H9 (cell line): ENCODE measurements around the gene PODXL2. TPM values are rescaled to one million over a fixed set of nuclear protein-coding genes. Genes with fewer than 3 reads are reported as not detected.

ENCODE experiments used
- DNase-seq: peaks from one replicate; pipeline ENCODE4 v3.0.0-alpha.2; 2017
- H2AFZ ChIP-seq: one replicate; pipeline ENCODE4 v1.6.1; 2013; ENCODE audit warnings: mild to moderate bottlenecking, low read length, control low read depth, moderate library complexity
- H2AK5ac ChIP-seq: 2 replicates; pipeline ENCODE4 v1.6.1; 2013; ENCODE audit warnings: low read length, control low read depth, mixed read lengths; ENCODE audit not compliant: insufficient read length
- H2BK120ac ChIP-seq: one replicate; pipeline ENCODE4 v1.6.1; 2013; ENCODE audit warnings: low read depth, mild to moderate bottlenecking, low read length, control low read depth, inconsistent platforms; ENCODE audit not compliant: poor library complexity, severe bottlenecking
- H2BK12ac ChIP-seq: 2 replicates; pipeline ENCODE4 v1.6.1; 2013; ENCODE audit warnings: low read length, control low read depth, mixed read lengths, low read depth; ENCODE audit not compliant: insufficient read length
- H2BK15ac ChIP-seq: 2 replicates; pipeline ENCODE4 v1.6.1; 2013; ENCODE audit warnings: low read depth, low read length, control low read depth
- H2BK20ac ChIP-seq: one replicate; pipeline ENCODE4 v1.6.1; 2013; ENCODE audit warnings: low read depth, mild to moderate bottlenecking, low read length, control low read depth, inconsistent platforms; ENCODE audit not compliant: poor library complexity, severe bottlenecking
- H2BK5ac ChIP-seq: 2 replicates; pipeline ENCODE4 v1.6.1; 2013; ENCODE audit warnings: low read length, control low read depth, mixed read lengths; ENCODE audit not compliant: insufficient read length
- H3K14ac ChIP-seq: 2 replicates; pipeline ENCODE4 v1.6.1; 2013; ENCODE audit warnings: low read length, control low read depth; ENCODE audit not compliant: insufficient read depth
- H3K18ac ChIP-seq: 2 replicates; pipeline ENCODE4 v1.6.1; 2013; ENCODE audit warnings: low read depth, mild to moderate bottlenecking, mixed read lengths, low read length, control low read depth; ENCODE audit not compliant: insufficient read length
- H3K23ac ChIP-seq: 2 replicates; pipeline ENCODE4 v1.6.1; 2013; ENCODE audit warnings: low read length, control low read depth, mixed read lengths, low read depth; ENCODE audit not compliant: insufficient read length
- H3K23me2 ChIP-seq: 2 replicates; pipeline ENCODE4 v1.6.1; 2013; ENCODE audit warnings: low read depth, mild to moderate bottlenecking, mixed read lengths, low read length, control low read depth; ENCODE audit not compliant: insufficient read length, poor library complexity, severe bottlenecking
- H3K27ac ChIP-seq: 2 replicates; pipeline ENCODE4 v1.5.1; 2013; ENCODE audit warnings: low read length, control low read depth, mixed read lengths, low read depth; ENCODE audit not compliant: insufficient read length
- H3K27me3 ChIP-seq: 2 replicates; pipeline ENCODE4 v1.6.1; 2013; ENCODE audit warnings: low read length, control low read depth, inconsistent platforms; ENCODE audit not compliant: insufficient read depth
- H3K4ac ChIP-seq: 2 replicates; pipeline ENCODE4 v1.6.1; 2013; ENCODE audit warnings: low read depth, mild to moderate bottlenecking, control low read depth, inconsistent platforms, low read length, moderate library complexity
- H3K4me1 ChIP-seq: 2 replicates; pipeline ENCODE4 v1.6.1; 2013; ENCODE audit warnings: low read length, control low read depth, inconsistent platforms; ENCODE audit not compliant: insufficient read depth
- H3K4me2 ChIP-seq: 2 replicates; pipeline ENCODE4 v1.6.1; 2013; ENCODE audit warnings: low read length, control low read depth, mixed read lengths; ENCODE audit not compliant: insufficient read length, insufficient read depth
- H3K56ac ChIP-seq: 2 replicates; pipeline ENCODE4 v1.6.1; 2013; ENCODE audit warnings: low read depth, mild to moderate bottlenecking, mixed read lengths, low read length, control low read depth; ENCODE audit not compliant: insufficient read length
- H3K79me1 ChIP-seq: 2 replicates; pipeline ENCODE4 v1.6.1; 2013; ENCODE audit warnings: low read depth, mild to moderate bottlenecking, moderate library complexity, low read length, control low read depth, inconsistent platforms; ENCODE audit not compliant: insufficient read depth, poor library complexity, severe bottlenecking
- H3K79me2 ChIP-seq: 2 replicates; pipeline ENCODE4 v1.6.1; 2013; ENCODE audit warnings: low read length, control low read depth, inconsistent platforms; ENCODE audit not compliant: insufficient read depth
- H3K9ac ChIP-seq: 2 replicates; pipeline ENCODE4 v1.6.1; 2013; ENCODE audit warnings: low read length, control low read depth, mixed read lengths; ENCODE audit not compliant: insufficient read length; ENCODE audit errors: extremely low read depth
- H3K9me3 ChIP-seq: one replicate; pipeline ENCODE4 v1.6.1; 2013; ENCODE audit warnings: low read depth, low read length, inconsistent platforms; ENCODE audit not compliant: control insufficient read depth
- H3T11ph ChIP-seq: one replicate; pipeline ENCODE4 v1.6.1; 2013; ENCODE audit warnings: mild to moderate bottlenecking, low read length, control low read depth, inconsistent platforms
- H4K20me1 ChIP-seq: one replicate; pipeline ENCODE4 v1.6.1; 2013; ENCODE audit not compliant: control insufficient read depth, insufficient read length, insufficient read depth
- H4K5ac ChIP-seq: 2 replicates; pipeline ENCODE4 v1.6.1; 2013; ENCODE audit warnings: low read depth, mild to moderate bottlenecking, mixed read lengths, low read length, control low read depth; ENCODE audit not compliant: insufficient read length
- H4K8ac ChIP-seq: replicated peaks from 2 replicates; pipeline ENCODE4 v1.6.1; 2013; ENCODE audit warnings: low read length, control low read depth, mixed read lengths, low read depth; ENCODE audit not compliant: insufficient read length
- H4K91ac ChIP-seq: 2 replicates; pipeline ENCODE4 v1.6.1; 2013; ENCODE audit warnings: low read depth, mild to moderate bottlenecking, moderate library complexity, mixed read lengths, low read length, control low read depth; ENCODE audit not compliant: insufficient read length
- H3K27ac Mint-ChIP-seq, 3 experiments: 2 replicates in 2 of 3; 3 replicates in 1 of 3; pipeline ENCODE4 v1.8.0; 2020 to 2021; ENCODE audit warnings: mixed read lengths in 3 of 3, mild to moderate bottlenecking in 1 of 3, moderate library complexity in 1 of 3
- H3K27me3 Mint-ChIP-seq: 2 replicates; pipeline ENCODE4 v1.8.0; 2021; ENCODE audit warnings: low read depth, mild to moderate bottlenecking, moderate library complexity, mixed read lengths
- H3K36me3 Mint-ChIP-seq, 3 experiments: 2 replicates in 2 of 3; 3 replicates in 1 of 3; pipeline ENCODE4 v1.8.0; 2020 to 2021; ENCODE audit warnings: low read depth in 3 of 3, mixed read lengths in 3 of 3; ENCODE audit not compliant: insufficient read depth in 1 of 3
- H3K4me1 Mint-ChIP-seq, 2 experiments: 2 replicates each; pipeline ENCODE4 v1.8.0; 2020; ENCODE audit warnings: mixed read lengths in 2 of 2
- H3K4me3 Mint-ChIP-seq, 2 experiments: 2 replicates in 1 of 2; 3 replicates in 1 of 2; pipeline ENCODE4 v1.8.0; 2020 to 2021; ENCODE audit warnings: mild to moderate bottlenecking in 2 of 2, mixed read lengths in 2 of 2, moderate library complexity in 1 of 2
- H3K9me3 Mint-ChIP-seq, 2 experiments: 2 replicates in 1 of 2; 3 replicates in 1 of 2; pipeline ENCODE4 v1.8.0; 2020; ENCODE audit warnings: mild to moderate bottlenecking in 2 of 2, mixed read lengths in 2 of 2, moderate library complexity in 1 of 2
- WGBS: extraction: QIAGEN DNeasy Blood & Tissue Kit; methylation state at CpG from one replicate; pipeline ENCODE4 v1.1.7; 2013; ENCODE audit warnings: missing lambda C conversion rate, low lambda C conversion rate, mixed read lengths; ENCODE audit not compliant: insufficient read length; ENCODE audit errors: extremely low coverage; 5-methylcytosine and 5-hydroxymethylcytosine counted together
- total RNA-seq: library from RNA; stranded (reverse); gene quantifications from 2 replicates; pipeline ENCODE4 v1.2.1, GENCODE V29; 2021
- TF ChIP-seq, protein P1 (sequence below): fragments of 200-600 bp; sonication (generic); conservative IDR thresholded peaks from 3 replicates; pipeline ENCODE4 v1.8.0; 2021; ENCODE audit warnings: antibody characterized with exemption, mild to moderate bottlenecking

Gene PODXL2
- total RNA-seq, 1 experiment from 2014 or later: 24.6 TPM

GRCh38 chr3:127685708-127686511 lies 56.9 kb downstream of the PODXL2 start:
- 100% methylated on average over 3 of the region's 4 CpGs for WGBS
- Histone ChIP-seq H3K14ac (no peak overlapping the region), H3K4me1 (no peaks in the 10 kb centered on the region; the same call in 1 of the 2 replicates), H3K18ac (no peak overlapping the region), H4K91ac (no peak overlapping the region), H2BK20ac (no peak overlapping the region), H4K8ac (no peak overlapping the region), H3K4ac (no peak overlapping the region), H2BK12ac (no peak overlapping the region), H3K9ac (no peak overlapping the region), H3K79me1 (no peaks in the 10 kb centered on the region), H3K9me3 (no peaks in the 10 kb centered on the region), H2AFZ (no peak overlapping the region), H3K27me3 (no peaks in the 10 kb centered on the region; the same call in 1 of the 2 replicates), H4K20me1 (no peaks in the 10 kb centered on the region), H4K5ac (no peak overlapping the region), H3K79me2 (no peaks in the 10 kb centered on the region), H3K23me2 (no peaks in the 10 kb centered on the region), H3K23ac (no peak overlapping the region), H2BK15ac (no peak overlapping the region), H3K4me2 (no peak overlapping the region), H2BK5ac (no peak overlapping the region), H3T11ph (no peak overlapping the region), H2BK120ac (no peak overlapping the region), H3K56ac (no peak overlapping the region), H2AK5ac (no peak overlapping the region), H3K27ac (no peak overlapping the region)
- no peak for DNase-seq
- Mint-ChIP-seq H3K4me1 (peaks cover 15 to 17% of the 10 kb centered on the region in 2 experiments), H3K27me3 (no peaks in the 10 kb centered on the region; the same call in 1 of the 2 replicates), H3K4me3 (no peak overlapping the region), H3K27ac (no peak overlapping the region), H3K36me3 (no peaks in the 10 kb centered on the region), H3K9me3 (no peaks in the 10 kb centered on the region)
- TF ChIP-seq, protein P1, sequence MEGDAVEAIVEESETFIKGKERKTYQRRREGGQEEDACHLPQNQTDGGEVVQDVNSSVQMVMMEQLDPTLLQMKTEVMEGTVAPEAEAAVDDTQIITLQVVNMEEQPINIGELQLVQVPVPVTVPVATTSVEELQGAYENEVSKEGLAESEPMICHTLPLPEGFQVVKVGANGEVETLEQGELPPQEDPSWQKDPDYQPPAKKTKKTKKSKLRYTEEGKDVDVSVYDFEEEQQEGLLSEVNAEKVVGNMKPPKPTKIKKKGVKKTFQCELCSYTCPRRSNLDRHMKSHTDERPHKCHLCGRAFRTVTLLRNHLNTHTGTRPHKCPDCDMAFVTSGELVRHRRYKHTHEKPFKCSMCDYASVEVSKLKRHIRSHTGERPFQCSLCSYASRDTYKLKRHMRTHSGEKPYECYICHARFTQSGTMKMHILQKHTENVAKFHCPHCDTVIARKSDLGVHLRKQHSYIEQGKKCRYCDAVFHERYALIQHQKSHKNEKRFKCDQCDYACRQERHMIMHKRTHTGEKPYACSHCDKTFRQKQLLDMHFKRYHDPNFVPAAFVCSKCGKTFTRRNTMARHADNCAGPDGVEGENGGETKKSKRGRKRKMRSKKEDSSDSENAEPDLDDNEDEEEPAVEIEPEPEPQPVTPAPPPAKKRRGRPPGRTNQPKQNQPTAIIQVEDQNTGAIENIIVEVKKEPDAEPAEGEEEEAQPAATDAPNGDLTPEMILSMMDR: no peak
